Sigmoid colon (tissue), 4 donors: ENCODE results near the gene SCYGR6.

Experiments
- POLR2AphosphoS5 ChIP-seq, 4 donors: sonication (generic); formaldehyde crosslinking; IDR thresholded peaks; one replicate each; pipeline ENCODE4 v1.6.1; 2017; ENCODE audit warnings: antibody characterized with exemption in 4 of 4
- TF ChIP-seq, protein P1 (sequence below), 4 experiments: fragments of 450-650 bp in 3 of 4; fragments of 200-600 bp in 1 of 4; IDR thresholded peaks; one replicate each; pipeline ENCODE4 v1.5.1; 2016 to 2019; ENCODE audit warnings: antibody characterized with exemption in 4 of 4, mild to moderate bottlenecking in 3 of 4, moderate library complexity in 2 of 4

DNA sequence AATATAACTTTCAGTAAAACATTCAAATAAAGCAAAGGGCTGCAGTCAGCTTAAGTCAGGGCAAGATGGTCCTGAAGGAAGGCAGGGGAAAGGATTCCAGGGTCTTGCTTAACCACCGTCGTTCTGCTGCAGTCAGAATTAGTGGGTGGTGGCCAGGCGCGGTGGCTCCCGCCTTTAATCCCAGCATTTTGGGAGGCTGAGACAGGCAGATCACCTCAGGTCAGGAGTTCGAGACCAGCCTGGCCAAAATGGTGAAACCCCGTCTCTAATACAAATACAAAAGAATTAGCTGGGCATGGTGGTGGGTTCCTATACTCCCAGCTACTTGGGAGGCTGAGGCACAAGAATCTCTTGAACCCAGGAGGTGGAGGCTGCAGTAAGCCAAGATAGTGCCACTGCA is 13.6 kb downstream of the SCYGR6 start:
- TF ChIP-seq, protein P1, sequence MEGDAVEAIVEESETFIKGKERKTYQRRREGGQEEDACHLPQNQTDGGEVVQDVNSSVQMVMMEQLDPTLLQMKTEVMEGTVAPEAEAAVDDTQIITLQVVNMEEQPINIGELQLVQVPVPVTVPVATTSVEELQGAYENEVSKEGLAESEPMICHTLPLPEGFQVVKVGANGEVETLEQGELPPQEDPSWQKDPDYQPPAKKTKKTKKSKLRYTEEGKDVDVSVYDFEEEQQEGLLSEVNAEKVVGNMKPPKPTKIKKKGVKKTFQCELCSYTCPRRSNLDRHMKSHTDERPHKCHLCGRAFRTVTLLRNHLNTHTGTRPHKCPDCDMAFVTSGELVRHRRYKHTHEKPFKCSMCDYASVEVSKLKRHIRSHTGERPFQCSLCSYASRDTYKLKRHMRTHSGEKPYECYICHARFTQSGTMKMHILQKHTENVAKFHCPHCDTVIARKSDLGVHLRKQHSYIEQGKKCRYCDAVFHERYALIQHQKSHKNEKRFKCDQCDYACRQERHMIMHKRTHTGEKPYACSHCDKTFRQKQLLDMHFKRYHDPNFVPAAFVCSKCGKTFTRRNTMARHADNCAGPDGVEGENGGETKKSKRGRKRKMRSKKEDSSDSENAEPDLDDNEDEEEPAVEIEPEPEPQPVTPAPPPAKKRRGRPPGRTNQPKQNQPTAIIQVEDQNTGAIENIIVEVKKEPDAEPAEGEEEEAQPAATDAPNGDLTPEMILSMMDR (IDR thresholded peaks at IDR 0.05) = no peak
- TF ChIP-seq POLR2AphosphoS5 (IDR thresholded peaks at IDR 0.05) = no peak
